HCT116 (cell line): ENCODE measurements around the gene CPNE4. TPM values are rescaled to one million over a fixed set of nuclear protein-coding genes. Genes with fewer than 3 reads are reported as not detected.

ENCODE experiments used
- ATAC-seq: fragments of 200-7000 bp; cut with Tn5 transposase; 2 replicates; pipeline ENCODE4 v1.9.1; 2020; ENCODE audit warnings: mild to moderate bottlenecking, moderate library complexity
- BruUV-seq: library from RNA; stranded (reverse); fragments of 400-500 nt; replicated peaks from 2 replicates; lab custom pipeline; 2021; lab: Mats Ljungman, UMichigan
- CTCF ChIA-PET: fragments of 300-600 bp; sonication (Branson Sonifier 250); formaldehyde crosslinking; loops from one replicate; lab custom pipeline; 2021; ENCODE audit warnings: antibody characterized with exemption; lab: Charles Lee
- POLR2A ChIA-PET: fragments of 300-600, 350-600 bp; sonication (Branson Sonifier 250); formaldehyde crosslinking; loops from one replicate; lab custom pipeline; 2021; ENCODE audit warnings: antibody characterized with exemption; lab: Charles Lee
- RAD21 ChIA-PET, 2 experiments: fragments of 300-600 bp; sonication (Branson Sonifier 250); formaldehyde crosslinking; loops; one replicate each; lab custom pipeline; 2023; ENCODE audit warnings: low total read pairs in 2 of 2; ENCODE audit not compliant: uncharacterized antibody in 2 of 2, unreplicated experiment in 2 of 2, low non-redundant PET in 1 of 2; lab: Charles Lee
- DNase-seq: peaks from one replicate; pipeline ENCODE4 v3.0.0-alpha.2; 2010; ENCODE audit warnings: low read depth, low spot score
- H2AFZ ChIP-seq: fragments of 200-600 bp; shearing (Covaris generic), sonication (generic); 2 replicates; pipeline ENCODE4 v1.6.1; 2017; ENCODE audit warnings: low read depth, mixed run types, mixed read lengths, antibody characterized with exemption, low read length; ENCODE audit not compliant: poor library complexity, severe bottlenecking
- H3K27ac ChIP-seq: 2 replicates; pipeline ENCODE4 v1.5.1; 2012; ENCODE audit warnings: low read depth, low read length
- H3K27me3 ChIP-seq: fragments of 200-600 bp; sonication (generic); 2 replicates; pipeline ENCODE4 v1.6.1; 2016; ENCODE audit warnings: mixed run types, low read length, mixed read lengths; ENCODE audit not compliant: insufficient read depth
- H3K36me3 ChIP-seq, 2 experiments: fragments of 200-500 bp in 1 of 2; fragments of 200-600 bp in 1 of 2; sonication (Bioruptor generic) in 1 of 2; sonication (generic) in 1 of 2; 2 replicates each; pipeline versions ENCODE4 v1.5.1 to v1.6.1; 2014 to 2016; ENCODE audit warnings: low read length in 2 of 2, inconsistent platforms in 1 of 2, mixed read lengths in 1 of 2, mixed run types in 1 of 2; ENCODE audit not compliant: insufficient read depth in 2 of 2, control insufficient read depth in 1 of 2
- H3K4me1 ChIP-seq, 2 experiments: fragments of 200-600 bp in 1 of 2; sonication (generic) in 1 of 2; 2 replicates each; pipeline versions ENCODE4 v1.5.1 to v1.6.1; 2012 to 2017; ENCODE audit warnings: low read length in 2 of 2, inconsistent platforms in 1 of 2, mild to moderate bottlenecking in 1 of 2, mixed read lengths in 1 of 2, mixed run types in 1 of 2, moderate library complexity in 1 of 2; ENCODE audit not compliant: insufficient read depth in 2 of 2, control insufficient read depth in 1 of 2
- H3K4me2 ChIP-seq: fragments of 200-600 bp; sonication (generic); 2 replicates; pipeline ENCODE4 v1.6.1; 2017; ENCODE audit warnings: mixed run types, low read length, mixed read lengths
- H3K4me3 ChIP-seq, 2 experiments: fragments of 200-600 bp in 1 of 2; sonication (generic) in 1 of 2; replicated peaks in 1 of 2; 2 replicates each; pipeline ENCODE4 v1.5.1; 2011 to 2016; ENCODE audit warnings: low read length in 2 of 2, control low read depth in 1 of 2, low read depth in 1 of 2, mild to moderate bottlenecking in 1 of 2, mixed read lengths in 1 of 2, mixed run types in 1 of 2
- H3K79me2 ChIP-seq: fragments of 200-600 bp; sonication (generic); 2 replicates; pipeline ENCODE4 v1.6.1; 2017; ENCODE audit warnings: mild to moderate bottlenecking, mixed run types, low read length, moderate library complexity, mixed read lengths; ENCODE audit not compliant: insufficient read depth
- H3K9ac ChIP-seq: fragments of 200-600 bp; sonication (generic); 2 replicates; pipeline ENCODE4 v1.6.1; 2016; ENCODE audit warnings: low read length, mixed read lengths
- H3K9me2 ChIP-seq: fragments of 200-600 bp; sonication (generic), shearing (Covaris generic); 2 replicates; pipeline ENCODE4 v1.6.1; 2017; ENCODE audit warnings: mixed run types, mild to moderate bottlenecking, moderate library complexity; ENCODE audit not compliant: insufficient read depth
- H3K9me3 ChIP-seq, 2 experiments: fragments of 200-500 bp in 1 of 2; fragments of 200-600 bp in 1 of 2; sonication (Bioruptor generic) in 1 of 2; sonication (generic) in 1 of 2; 2 replicates each; pipeline ENCODE4 v1.6.1; 2014 to 2017; ENCODE audit warnings: low read length in 2 of 2, mixed read lengths in 2 of 2, inconsistent platforms in 1 of 2, low read depth in 1 of 2, mild to moderate bottlenecking in 1 of 2, mixed run types in 1 of 2, moderate library complexity in 1 of 2; ENCODE audit not compliant: control insufficient read depth in 1 of 2, insufficient read depth in 1 of 2
- H4K20me1 ChIP-seq: fragments of 200-600 bp; sonication (generic), shearing (Covaris generic); 2 replicates; pipeline ENCODE4 v1.6.1; 2017; ENCODE audit warnings: mixed run types, mild to moderate bottlenecking, moderate library complexity; ENCODE audit not compliant: insufficient read depth
- CBX3 ChIP-seq: IDR thresholded peaks from 2 replicates; pipeline ENCODE4 v1.6.1; 2012; ENCODE audit warnings: low read depth
- CEBPB ChIP-seq: IDR thresholded peaks from 2 replicates; pipeline ENCODE4 v1.6.1; 2012; ENCODE audit warnings: low read depth
- EGR1 ChIP-seq: IDR thresholded peaks from 2 replicates; pipeline ENCODE4 v1.6.1; 2012; ENCODE audit warnings: low read depth
- EZH2 ChIP-seq: fragments of 200-600 bp; sonication (generic); IDR thresholded peaks from 2 replicates; pipeline ENCODE4 v1.6.1; 2017; ENCODE audit warnings: antibody characterized with exemption, mixed run types
- EZH2phosphoT487 ChIP-seq: fragments of 200-600 bp; IDR thresholded peaks from 2 replicates; pipeline ENCODE4 v1.6.1; 2018; ENCODE audit warnings: antibody characterized with exemption, borderline replicate concordance
- FOSL1 ChIP-seq: IDR thresholded peaks from 2 replicates; pipeline ENCODE4 v1.6.1; 2012; ENCODE audit warnings: low read depth
- JUND ChIP-seq: IDR thresholded peaks from 2 replicates; pipeline ENCODE4 v1.6.1; 2012
- POLR2A ChIP-seq: IDR thresholded peaks from 2 replicates; pipeline ENCODE4 v1.7.0; 2011; ENCODE audit warnings: borderline replicate concordance; ENCODE audit not compliant: insufficient read depth, insufficient read length; ENCODE audit errors: extremely low read depth
- POLR2AphosphoS5 ChIP-seq: IDR thresholded peaks from 2 replicates; pipeline ENCODE4 v1.6.1; 2011; ENCODE audit warnings: mild to moderate bottlenecking, low read depth, low read length, moderate library complexity
- RAD21 ChIP-seq: IDR thresholded peaks from 2 replicates; pipeline ENCODE4 v1.6.1; 2012; ENCODE audit warnings: low read depth, mild to moderate bottlenecking
- SIN3A ChIP-seq: IDR thresholded peaks from 2 replicates; pipeline ENCODE4 v1.6.1; 2012; ENCODE audit warnings: low read depth
- SP1 ChIP-seq: IDR thresholded peaks from 2 replicates; pipeline ENCODE4 v1.6.1; 2012; ENCODE audit warnings: low read depth
- SRF ChIP-seq: IDR thresholded peaks from 2 replicates; pipeline ENCODE4 v1.6.1; 2012; ENCODE audit warnings: low read depth
- YY1 ChIP-seq: IDR thresholded peaks from 2 replicates; pipeline ENCODE4 v1.6.1; 2011; ENCODE audit warnings: low read length, low read depth, moderate library complexity, mild to moderate bottlenecking; ENCODE audit not compliant: insufficient replicate concordance; ENCODE audit errors: extremely low read depth
- ZNF274 ChIP-seq: fragments of 200-500 bp; sonication (Bioruptor generic); IDR thresholded peaks from 2 replicates; pipeline ENCODE4 v1.6.1; 2014; ENCODE audit warnings: mild to moderate bottlenecking, low read depth, low read length, inconsistent platforms
- intact Hi-C: fragments of 100-400 bp; cut with micrococcal nuclease; formaldehyde crosslinking; loops from 2 replicates; pipeline ENCODE4 v1.10.0; 2022
- total RNA-seq: library from RNA; stranded (reverse); gene quantifications from one replicate; pipeline ENCODE4 v1.2.1, GENCODE V29; 2021; ENCODE audit not compliant: unreplicated experiment
- TF ChIP-seq, protein P1 (sequence below), 3 experiments: fragments of 200-600 bp in 1 of 3; sonication (generic) in 1 of 3; IDR thresholded peaks in 2 of 3; conservative IDR thresholded peaks in 1 of 3; 2 replicates each; pipeline ENCODE4 v1.5.1; 2012 to 2017; ENCODE audit warnings: low read depth in 2 of 3, low read length in 2 of 3, antibody characterized with exemption in 1 of 3, borderline replicate concordance in 1 of 3, control low read depth in 1 of 3, mild to moderate bottlenecking in 1 of 3, mixed read lengths in 1 of 3, mixed run types in 1 of 3, moderate library complexity in 1 of 3; ENCODE audit not compliant: insufficient read depth in 1 of 3
- TF ChIP-seq, protein P2 (sequence below): IDR thresholded peaks from 2 replicates; pipeline ENCODE4 v1.6.1; 2012
- TF ChIP-seq, protein P3 (sequence below): IDR thresholded peaks from 2 replicates; pipeline ENCODE4 v1.6.1; 2012
- TF ChIP-seq, protein P4 (sequence below): IDR thresholded peaks from 2 replicates; pipeline ENCODE4 v1.6.1; 2011; ENCODE audit warnings: mild to moderate bottlenecking, low read length, moderate library complexity; ENCODE audit not compliant: insufficient replicate concordance; ENCODE audit errors: extremely low read depth

Gene CPNE4
- total RNA-seq, 1 experiment from 2014 or later, result not detected

DNA sequence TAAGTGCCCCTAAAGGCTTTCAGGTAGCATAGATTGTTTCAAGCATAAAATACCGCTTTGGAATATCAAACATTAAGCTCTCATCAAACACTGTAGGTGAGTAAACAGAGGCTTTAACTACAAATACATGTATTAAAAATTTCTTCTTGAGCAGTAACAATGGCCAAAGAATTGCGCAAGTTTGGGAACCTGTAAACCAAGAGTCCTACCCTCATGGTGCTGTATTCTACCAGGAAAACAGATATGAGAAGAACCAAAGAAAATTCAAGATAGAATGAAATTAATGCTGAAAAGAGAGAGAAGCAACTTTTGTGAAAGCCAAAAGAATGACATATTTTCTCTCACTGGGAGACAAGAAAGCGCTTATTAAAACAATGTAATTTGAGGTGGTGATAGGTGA, 45.5 kb downstream of the CPNE4 start:
- no peaks in the 10 kb centered on the region for H3K27me3 ChIP-seq
- H2AFZ ChIP-seq, result no peak overlapping the region
- no peaks in the 10 kb centered on the region for H3K9me2 ChIP-seq
- no peaks in the 10 kb centered on the region for H3K4me1 ChIP-seq
- no peak overlapping the region for H3K27ac ChIP-seq
- no peaks in the 10 kb centered on the region for H3K9me3 ChIP-seq
- ChIA-PET CTCF (no interaction called here), POLR2A (no interaction called here), RAD21 (no interaction called here)
- H3K4me2 ChIP-seq, result no peak overlapping the region
- no TSS peak for BruUV-seq
- no peak overlapping the region for H3K9ac ChIP-seq
- no peak overlapping the region for H3K4me3 ChIP-seq
- TF ChIP-seq JUND (no peak), RAD21 (no peak), EZH2phosphoT487 (no peak), ZNF274 (no peak), POLR2A (no peak), FOSL1 (no peak), EZH2 (no peak), SIN3A (no peak), POLR2AphosphoS5 (no peak), YY1 (no peak), EGR1 (no peak), SP1 (no peak), SRF (no peak), CEBPB (no peak), CBX3 (no peak)
- TF ChIP-seq, protein P1, sequence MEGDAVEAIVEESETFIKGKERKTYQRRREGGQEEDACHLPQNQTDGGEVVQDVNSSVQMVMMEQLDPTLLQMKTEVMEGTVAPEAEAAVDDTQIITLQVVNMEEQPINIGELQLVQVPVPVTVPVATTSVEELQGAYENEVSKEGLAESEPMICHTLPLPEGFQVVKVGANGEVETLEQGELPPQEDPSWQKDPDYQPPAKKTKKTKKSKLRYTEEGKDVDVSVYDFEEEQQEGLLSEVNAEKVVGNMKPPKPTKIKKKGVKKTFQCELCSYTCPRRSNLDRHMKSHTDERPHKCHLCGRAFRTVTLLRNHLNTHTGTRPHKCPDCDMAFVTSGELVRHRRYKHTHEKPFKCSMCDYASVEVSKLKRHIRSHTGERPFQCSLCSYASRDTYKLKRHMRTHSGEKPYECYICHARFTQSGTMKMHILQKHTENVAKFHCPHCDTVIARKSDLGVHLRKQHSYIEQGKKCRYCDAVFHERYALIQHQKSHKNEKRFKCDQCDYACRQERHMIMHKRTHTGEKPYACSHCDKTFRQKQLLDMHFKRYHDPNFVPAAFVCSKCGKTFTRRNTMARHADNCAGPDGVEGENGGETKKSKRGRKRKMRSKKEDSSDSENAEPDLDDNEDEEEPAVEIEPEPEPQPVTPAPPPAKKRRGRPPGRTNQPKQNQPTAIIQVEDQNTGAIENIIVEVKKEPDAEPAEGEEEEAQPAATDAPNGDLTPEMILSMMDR (IDR thresholded peaks at IDR 0.05 in 2 of 3, conservative IDR thresholded peaks at IDR 0.05 in 1 of 3; ENCODE audit: borderline replicate concordance in 1 of 3, insufficient read depth in 1 of 3, low read depth in 2 of 3, low read length in 2 of 3), result no peak
- TF ChIP-seq, protein P2, sequence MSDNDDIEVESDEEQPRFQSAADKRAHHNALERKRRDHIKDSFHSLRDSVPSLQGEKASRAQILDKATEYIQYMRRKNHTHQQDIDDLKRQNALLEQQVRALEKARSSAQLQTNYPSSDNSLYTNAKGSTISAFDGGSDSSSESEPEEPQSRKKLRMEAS, result no peak
- TF ChIP-seq, protein P3, sequence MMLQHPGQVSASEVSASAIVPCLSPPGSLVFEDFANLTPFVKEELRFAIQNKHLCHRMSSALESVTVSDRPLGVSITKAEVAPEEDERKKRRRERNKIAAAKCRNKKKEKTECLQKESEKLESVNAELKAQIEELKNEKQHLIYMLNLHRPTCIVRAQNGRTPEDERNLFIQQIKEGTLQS, result no peak
- TF ChIP-seq, protein P4, sequence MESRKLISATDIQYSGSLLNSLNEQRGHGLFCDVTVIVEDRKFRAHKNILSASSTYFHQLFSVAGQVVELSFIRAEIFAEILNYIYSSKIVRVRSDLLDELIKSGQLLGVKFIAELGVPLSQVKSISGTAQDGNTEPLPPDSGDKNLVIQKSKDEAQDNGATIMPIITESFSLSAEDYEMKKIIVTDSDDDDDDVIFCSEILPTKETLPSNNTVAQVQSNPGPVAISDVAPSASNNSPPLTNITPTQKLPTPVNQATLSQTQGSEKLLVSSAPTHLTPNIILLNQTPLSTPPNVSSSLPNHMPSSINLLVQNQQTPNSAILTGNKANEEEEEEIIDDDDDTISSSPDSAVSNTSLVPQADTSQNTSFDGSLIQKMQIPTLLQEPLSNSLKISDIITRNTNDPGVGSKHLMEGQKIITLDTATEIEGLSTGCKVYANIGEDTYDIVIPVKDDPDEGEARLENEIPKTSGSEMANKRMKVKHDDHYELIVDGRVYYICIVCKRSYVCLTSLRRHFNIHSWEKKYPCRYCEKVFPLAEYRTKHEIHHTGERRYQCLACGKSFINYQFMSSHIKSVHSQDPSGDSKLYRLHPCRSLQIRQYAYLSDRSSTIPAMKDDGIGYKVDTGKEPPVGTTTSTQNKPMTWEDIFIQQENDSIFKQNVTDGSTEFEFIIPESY, result no peak
- TF ChIP-seq, all 23 proteins: peak for 0
- Histone ChIP-seq H3K79me2 (no peaks in the 10 kb centered on the region), H3K36me3 (no peaks in the 10 kb centered on the region), H4K20me1 (no peaks in the 10 kb centered on the region)
- ATAC-seq, result no peak
- intact Hi-C loops, result loop anchor here (2.0 kb wide), 1 partner anchor 71 kb away; no protein-coding TSS in a partner anchor
- no peak for DNase-seq
